Stimulated activated CD4-positive, alpha-beta T cell treated with anti-CD3 and anti-CD28 coated beads, Interleukin-1b, Interleukin-23, amount 100 ng/mL, for 1 hour (primary cell): ENCODE measurements around the gene RYR2.

Source experiments
- DNase-seq, 2 donors: peaks; one replicate each; pipeline ENCODE4 v3.0.0-alpha.2; 2020; ENCODE audit warnings: low read depth in 2 of 2

The RYR2 gene

GRCh38 chr1:237041795-237042525 lies at the start of gene RYR2:
RYR2 (plus strand) TSS chr1:237042184; CDS start chr1:237042522, 338 bp downstream.
- no peak for DNase-seq

GRCh38 chr1:236992449-236992848 lies 49.5 kb upstream of the RYR2 start:
- DNase-seq = no peak

DNA sequence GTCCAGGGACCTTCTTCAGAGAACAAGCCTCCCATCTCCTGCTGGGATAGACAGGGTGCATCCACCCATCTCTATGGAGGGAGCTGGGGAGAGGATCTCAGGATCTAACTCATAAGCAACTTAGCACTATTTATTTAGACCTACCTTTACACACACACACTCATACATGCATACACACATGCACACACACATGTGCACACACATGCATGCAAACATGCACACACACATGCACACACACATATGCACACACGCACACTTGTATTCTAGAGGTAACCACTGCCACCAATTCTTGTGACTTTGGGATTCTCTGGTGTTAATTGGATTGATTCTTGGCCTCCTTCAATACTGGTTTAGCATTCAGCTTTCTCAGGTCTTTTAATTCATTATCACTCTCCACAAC lies 47.5 kb upstream of the RYR2 start:
- no peak for DNase-seq

GRCh38 chr1:236997361-236997760 lies 44.6 kb upstream of the RYR2 start:
- DNase-seq = no peak

GRCh38 chr1:236997882-236998281 lies 44.1 kb upstream of the RYR2 start:
- no peak for DNase-seq

GRCh38 chr1:236998546-236998945 lies 43.4 kb upstream of the RYR2 start:
- DNase-seq = no peak

DNA sequence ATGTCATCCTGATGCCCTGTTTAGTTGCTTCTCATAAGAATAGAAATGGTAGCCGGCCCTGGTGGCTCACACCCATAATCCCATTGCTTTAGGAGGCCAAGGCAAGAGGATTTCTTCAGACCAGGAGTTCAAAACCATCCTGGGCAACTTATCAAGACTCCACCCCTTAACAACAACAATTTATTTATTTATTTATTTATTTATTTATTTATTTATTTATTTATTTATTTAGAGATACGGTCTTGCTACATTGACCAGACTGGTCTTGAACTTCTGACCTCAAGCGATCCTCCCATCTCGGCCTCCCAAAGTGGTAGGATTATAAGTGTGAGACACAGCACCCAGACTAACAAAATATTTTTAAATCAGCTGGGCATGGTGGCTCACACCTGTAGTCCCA lies 41.8 kb upstream of the RYR2 start:
- DNase-seq = no peak

DNA sequence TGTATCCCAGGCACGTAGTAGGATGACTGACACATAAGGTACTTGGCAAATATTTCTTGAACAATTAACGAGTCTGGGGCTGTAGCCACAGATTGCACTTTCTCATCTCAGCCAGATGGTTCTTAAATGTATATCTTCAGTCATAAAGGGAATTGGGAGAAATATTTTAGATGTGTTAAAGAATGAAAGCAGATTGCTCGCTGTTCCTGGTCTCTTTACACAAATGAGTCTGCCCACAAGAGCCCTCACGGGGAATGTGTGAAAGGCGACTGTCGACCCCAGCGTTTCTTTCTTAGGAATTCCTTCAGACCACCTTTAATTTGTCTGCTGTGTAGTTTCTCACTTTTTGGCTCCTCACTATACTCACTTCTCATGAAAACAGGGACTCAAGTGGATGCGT lies 38.5 kb upstream of the RYR2 start:
- DNase-seq = no peak

GRCh38 chr1:237004116-237004515 lies 37.9 kb upstream of the RYR2 start, which contains the start of gene MT1HL1:
MT1HL1 (minus strand) TSS chr1:237004441; CDS start chr1:237004372, 69 bp downstream.
- DNase-seq = no peak

- no peak for DNase-seq
These were observed 36.3 kb upstream of the RYR2 start for GRCh38 chr1:237005674-237006073.

DNA sequence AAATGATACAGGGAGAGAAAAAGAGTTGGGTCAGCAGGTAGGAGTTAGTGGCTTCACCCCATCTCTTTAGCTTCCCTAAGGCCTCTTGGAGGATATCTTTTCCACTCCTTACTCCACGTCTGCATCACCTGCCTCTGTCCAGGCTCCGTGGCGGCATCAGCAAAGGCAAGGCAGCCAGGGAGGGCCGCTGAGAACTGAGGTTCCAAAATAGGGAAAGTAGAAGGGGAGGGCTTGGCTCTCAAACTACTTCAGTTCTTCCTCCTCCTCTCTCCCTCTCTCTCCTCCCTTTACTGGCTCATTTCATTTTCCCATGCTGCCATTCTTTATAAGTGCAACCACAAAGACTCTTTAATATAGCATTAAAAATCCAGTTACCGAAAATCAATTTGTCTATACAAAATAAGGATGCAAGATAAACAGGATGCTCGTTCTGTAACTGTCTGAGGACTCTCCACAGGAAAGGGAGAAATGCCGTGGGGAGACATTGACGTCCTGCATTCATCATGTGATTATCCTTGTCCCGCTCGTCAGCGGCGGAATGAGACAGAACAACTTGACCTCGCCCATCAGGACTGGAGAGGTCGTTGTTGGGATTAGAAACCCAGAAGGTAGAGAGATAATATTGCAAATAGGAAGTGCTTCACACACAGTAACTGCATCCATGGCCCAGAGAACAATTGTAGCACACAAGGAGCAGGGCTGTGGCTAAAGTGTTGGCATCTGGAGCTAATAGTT lies 34.7 kb upstream of the RYR2 start:
- DNase-seq = no peak

- DNase-seq = no peak
These were observed 32.4 kb upstream of the RYR2 start for GRCh38 chr1:237009611-237010010.

DNA sequence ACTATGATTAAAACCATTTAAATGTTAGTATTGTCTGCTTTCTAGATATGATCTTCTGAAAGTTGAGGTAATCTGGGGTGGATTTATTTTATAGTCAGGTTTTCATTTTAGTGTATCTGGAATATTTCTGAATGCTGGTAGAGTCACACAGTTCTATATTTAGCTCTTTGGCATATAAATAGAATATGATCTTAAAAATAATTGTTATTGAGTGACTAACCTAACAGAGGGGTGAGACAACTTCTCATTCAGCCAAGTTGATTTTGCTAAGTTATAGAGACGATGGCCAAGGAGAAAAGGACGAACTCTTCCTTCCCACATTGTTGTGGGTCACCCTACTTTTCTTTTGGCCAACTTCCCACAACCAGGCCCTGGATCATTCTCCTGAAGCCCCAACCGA lies 30.6 kb upstream of the RYR2 start:
- DNase-seq = no peak

DNA sequence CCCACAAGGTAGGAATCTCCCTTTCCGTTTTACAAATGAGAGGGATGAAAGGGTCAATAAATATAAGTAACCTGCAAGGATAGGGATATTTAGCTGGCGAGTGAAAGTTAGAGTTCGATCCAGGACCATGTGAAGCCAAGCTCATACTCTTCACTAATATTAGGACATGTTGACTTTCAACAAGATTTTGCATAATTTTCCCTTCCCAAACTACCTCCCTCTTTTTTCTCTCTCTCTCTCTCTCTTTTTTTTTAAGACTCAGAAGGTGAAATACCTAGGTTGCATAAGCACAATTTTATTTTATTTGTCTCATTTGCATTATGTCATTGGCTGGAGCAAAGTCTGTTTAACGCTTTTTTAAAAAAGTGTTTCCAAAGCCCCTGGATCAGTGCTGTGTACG lies 29.6 kb upstream of the RYR2 start:
- no peak for DNase-seq

GRCh38 chr1:237012788-237013383 lies 29.1 kb upstream of the RYR2 start:
- DNase-seq = no peak

DNA sequence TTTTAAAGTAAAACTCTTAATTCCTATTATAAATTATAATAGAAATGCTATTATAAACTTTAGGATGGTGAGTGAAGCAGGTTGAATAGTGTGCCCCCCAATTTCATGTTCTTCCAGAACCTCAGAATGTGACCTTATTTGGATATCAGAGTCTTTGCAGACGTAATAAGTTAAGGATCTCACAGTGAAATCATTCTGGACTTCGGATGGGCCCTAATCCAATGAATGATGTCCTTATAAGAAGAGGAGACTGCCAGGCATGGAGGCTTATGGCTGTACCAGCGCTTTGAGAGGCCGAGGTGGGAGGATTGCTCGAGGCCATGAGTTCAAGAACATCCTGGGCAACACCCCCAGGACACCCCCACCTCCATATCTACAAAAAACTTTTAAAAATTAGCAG lies 28.4 kb upstream of the RYR2 start:
- DNase-seq = no peak

DNA sequence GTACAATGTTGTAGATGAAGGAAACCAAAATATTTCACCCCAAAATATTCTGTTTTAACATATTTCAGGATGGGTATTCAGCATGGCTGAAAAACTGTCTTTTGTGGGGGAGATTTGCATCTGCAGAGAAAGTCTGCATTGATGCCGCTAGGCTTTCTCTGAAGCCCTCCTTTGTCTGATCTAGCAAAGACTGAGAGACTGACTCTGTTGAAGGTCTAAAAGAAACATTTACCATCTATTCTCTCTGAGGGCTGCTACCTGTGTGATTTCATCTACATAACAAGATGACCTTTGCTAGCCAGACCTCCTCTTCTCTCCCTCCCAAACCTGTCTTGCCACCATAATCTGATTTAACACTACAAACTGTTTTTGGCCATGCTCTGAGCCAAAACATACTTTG lies 25.4 kb upstream of the RYR2 start:
- no peak for DNase-seq

DNA sequence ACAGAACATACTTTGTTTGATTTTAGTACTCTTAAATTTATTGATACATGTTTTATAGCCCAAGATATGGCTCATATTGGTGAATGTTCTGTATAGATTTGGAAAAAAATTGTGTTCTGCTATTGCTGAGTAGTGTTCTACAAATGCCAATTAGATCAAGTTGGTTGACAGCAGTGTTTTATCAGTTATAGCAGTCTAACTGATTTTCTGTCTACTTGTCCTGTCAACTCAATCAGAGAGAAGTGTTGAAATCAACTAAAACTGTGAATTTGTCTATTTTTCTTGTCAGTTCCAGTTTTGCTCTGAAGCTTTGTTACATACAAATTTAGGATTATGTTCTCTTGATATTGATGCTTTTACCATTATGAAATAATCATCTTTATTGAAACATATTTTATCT lies 23.1 kb upstream of the RYR2 start:
- DNase-seq = no peak

GRCh38 chr1:237025358-237026074 lies 16.5 kb upstream of the RYR2 start:
- no peak for DNase-seq

DNA sequence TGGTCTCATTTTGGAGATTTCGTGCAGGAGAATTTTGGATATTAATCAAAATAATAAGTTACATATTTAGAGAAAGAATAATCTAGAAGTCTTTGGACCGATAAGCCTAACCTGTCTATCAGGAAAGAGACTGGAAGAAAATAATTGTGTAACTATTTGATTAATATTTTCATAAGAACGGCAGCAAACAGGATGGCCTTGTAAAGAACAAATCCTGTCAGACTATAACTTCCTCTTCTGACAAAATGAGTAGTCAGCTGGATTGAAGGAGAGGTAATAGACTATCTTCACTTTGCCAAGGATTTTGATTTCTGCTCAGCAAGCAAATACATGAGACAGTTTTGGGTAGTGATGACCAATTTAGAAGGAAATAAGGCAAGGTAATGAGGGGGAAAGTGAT lies 12.7 kb upstream of the RYR2 start:
- DNase-seq = no peak

DNA sequence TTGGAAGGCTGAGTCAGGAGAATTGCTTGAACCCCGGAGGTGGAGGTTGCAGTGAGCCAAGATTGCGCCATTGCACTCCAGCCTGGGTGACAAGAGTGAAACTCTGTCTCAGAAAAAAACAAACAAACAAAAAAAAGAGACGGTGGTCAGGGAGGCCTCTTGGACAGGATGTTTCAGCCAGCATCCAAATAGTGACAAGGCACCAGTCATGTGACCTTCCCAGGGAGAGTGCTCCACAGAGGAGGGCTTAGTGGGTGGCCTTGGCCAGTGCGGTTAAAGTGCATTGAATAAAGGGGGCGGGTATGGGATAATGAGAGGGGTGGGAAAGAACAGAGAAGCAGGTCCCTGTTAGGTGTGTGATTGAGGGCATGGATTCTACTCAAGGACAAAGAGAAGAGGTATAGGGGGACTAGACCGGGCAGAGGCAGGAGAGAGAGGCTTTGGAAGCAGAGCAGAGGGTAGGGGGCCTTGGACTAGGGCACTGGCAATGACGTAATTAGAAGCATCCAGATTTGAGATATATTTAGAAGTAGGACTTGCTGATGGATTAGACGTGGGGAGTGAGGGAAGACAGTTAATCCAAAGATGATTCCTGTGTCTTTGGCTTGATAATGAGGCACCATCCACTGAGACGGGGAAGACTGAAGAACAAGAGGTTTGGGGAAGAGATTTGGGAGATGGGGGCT lies 12.0 kb upstream of the RYR2 start:
- no peak for DNase-seq

DNA sequence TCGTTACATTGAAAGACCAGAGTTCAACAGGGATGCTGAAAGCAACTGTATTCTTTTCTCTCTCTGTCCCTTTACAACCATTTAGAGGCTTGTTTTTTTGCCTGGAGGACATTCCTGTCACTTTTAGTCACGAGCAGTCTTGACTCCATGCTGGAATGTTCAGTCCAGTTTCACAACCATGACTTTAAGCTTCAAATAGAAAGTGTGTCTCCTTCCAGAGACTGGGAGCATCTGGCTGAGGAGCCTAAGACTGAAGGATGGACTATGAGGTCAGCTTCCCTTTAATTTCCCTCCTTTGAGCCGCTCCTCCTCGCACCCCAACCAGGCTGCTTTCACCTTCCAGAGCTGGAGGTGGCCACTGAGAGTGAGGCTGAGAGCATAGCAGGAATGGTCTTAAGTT lies 10.5 kb upstream of the RYR2 start:
- no peak for DNase-seq
